NT2/D1 (cell line): ENCODE measurements around the gene TMEM116.
"Not testable (repeated sequence)": the region's sequence is repeated elsewhere in the genome, so short reads cannot be mapped to it uniquely, and the experiment has no call there.

ENCODE experiments used
- SUZ12 ChIP-seq: IDR thresholded peaks from 2 replicates; pipeline ENCODE4 v1.6.1; 2011; ENCODE audit not compliant: insufficient read length, insufficient read depth; ENCODE audit errors: extremely low read depth
- YY1 ChIP-seq: IDR thresholded peaks from 2 replicates; pipeline ENCODE4 v1.6.1; 2011; ENCODE audit not compliant: insufficient read length, insufficient read depth
- ZNF274 ChIP-seq: IDR thresholded peaks from 2 replicates; pipeline ENCODE4 v1.6.1; 2011; ENCODE audit warnings: mild to moderate bottlenecking, low read depth, low read length

DNA sequence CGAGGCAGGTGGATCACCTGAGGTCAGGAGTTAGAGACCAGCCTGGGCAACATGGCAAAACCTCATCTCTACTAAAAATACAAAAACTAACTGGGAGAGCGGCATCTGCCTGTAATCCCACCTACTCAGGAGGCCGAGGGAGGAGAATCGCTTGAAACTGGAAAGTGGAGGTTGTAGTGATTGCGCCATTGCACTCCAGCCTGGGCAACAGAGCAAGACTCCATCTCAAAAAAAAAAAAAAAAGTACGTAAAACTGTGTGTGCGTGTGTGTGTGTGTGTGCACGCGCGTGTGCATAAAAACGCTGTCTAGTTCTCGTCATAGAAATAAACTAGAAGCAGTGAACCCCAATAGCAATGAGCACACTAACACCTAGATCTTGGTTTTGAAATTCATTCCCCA, 23.6 kb upstream of the TMEM116 start:
- TF ChIP-seq ZNF274, YY1, SUZ12: not testable (repeated sequence)
